Measurements from ENCODE around the gene STRADB.
"Not testable (repeated sequence)": the region's sequence is repeated elsewhere in the genome, so short reads cannot be mapped to it uniquely, and the experiment has no call there.

Gene STRADB

GRCh38 chr2:201420442-201421113, 31.0 kb upstream of the STRADB start:
- H3K27ac ChIP-seq (ENCODE audit: low read depth, low read length), result no peak overlapping the region
- H3K79me2 ChIP-seq (ENCODE audit: insufficient read depth, low read length), result no peaks in the 10 kb centered on the region
- no peak overlapping the region for H2AFZ ChIP-seq (ENCODE audit: low read depth, low read length, severe bottlenecking)
- no peak overlapping the region for H3K4me3 ChIP-seq (ENCODE audit: insufficient read depth, low read length, poor library complexity, severe bottlenecking)
- H3F3A ChIP-seq (ENCODE audit: insufficient read depth), result no peaks in the 10 kb centered on the region; the same call in 1 of the 2 replicates
- H3K36me3 ChIP-seq (ENCODE audit: low read length), result no peaks in the 10 kb centered on the region
- no peak overlapping the region for H3K9ac ChIP-seq (ENCODE audit: low read length)
- TF ChIP-seq CTCF (IDR thresholded peaks at IDR 0.05; ENCODE audit: insufficient read depth, low read length, poor library complexity, severe bottlenecking) (no peak), EZH2phosphoT487 (conservative IDR thresholded peaks at IDR 0.05; ENCODE audit: low read length) (no peak)
- H3K9me2 ChIP-seq (replicated peaks; ENCODE audit: insufficient read depth, low read length), result no peaks in the 10 kb centered on the region
- H4K20me1 ChIP-seq (ENCODE audit: low read depth, low read length), result no peaks in the 10 kb centered on the region; the same call in 1 of the 2 replicates
- no peak overlapping the region for H3K4me2 ChIP-seq (ENCODE audit: low read depth, low read length, poor library complexity, severe bottlenecking)
- H3K27me3 ChIP-seq (ENCODE audit: low read length), result no peaks in the 10 kb centered on the region
- H3K9me3 ChIP-seq (ENCODE audit: insufficient read depth, low read length), result no peaks in the 10 kb centered on the region

DNA sequence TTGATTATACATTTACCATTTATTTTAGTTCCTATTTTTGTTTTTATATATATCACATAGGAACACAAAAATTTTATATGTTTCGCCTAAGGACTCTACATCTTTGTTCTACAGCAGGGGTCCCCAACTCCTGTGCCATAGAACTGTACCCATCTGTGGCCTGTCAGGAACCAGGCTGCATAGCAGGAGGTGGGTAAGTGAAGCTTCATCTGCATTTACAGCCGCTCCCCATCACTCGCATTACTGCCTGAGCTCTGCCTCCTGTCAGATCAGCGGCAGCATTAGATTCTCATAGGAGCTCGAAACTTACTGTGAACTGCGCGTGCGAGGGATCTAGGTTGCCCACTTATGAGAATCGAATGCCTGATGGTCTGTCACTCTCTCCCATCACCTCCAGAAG, 25.6 kb upstream of the STRADB start:
- Histone ChIP-seq H3K36me3 (ENCODE audit: low read length) (no peaks in the 10 kb centered on the region), H2AFZ (ENCODE audit: low read depth, low read length, severe bottlenecking) (no peak overlapping the region), H3K27me3 (ENCODE audit: low read length) (no peaks in the 10 kb centered on the region), H4K20me1 (ENCODE audit: low read depth, low read length) (no peaks in the 10 kb centered on the region), H3K4me3 (ENCODE audit: insufficient read depth, low read length, poor library complexity, severe bottlenecking) (no peak overlapping the region), H3F3A (ENCODE audit: insufficient read depth) (no peaks in the 10 kb centered on the region; the same call in 1 of the 2 replicates), H3K9ac (ENCODE audit: low read length) (no peak overlapping the region), H3K79me2 (ENCODE audit: insufficient read depth, low read length) (no peaks in the 10 kb centered on the region), H3K27ac (ENCODE audit: low read depth, low read length) (no peak overlapping the region), H3K4me2 (ENCODE audit: low read depth, low read length, poor library complexity, severe bottlenecking) (no peak overlapping the region), H3K9me3 (ENCODE audit: insufficient read depth, low read length) (no peaks in the 10 kb centered on the region), H3K9me2 (replicated peaks; ENCODE audit: insufficient read depth, low read length) (no peaks in the 10 kb centered on the region)
- TF ChIP-seq EZH2phosphoT487 (conservative IDR thresholded peaks at IDR 0.05; ENCODE audit: low read length), result no peak
- no peak for TF ChIP-seq CTCF (IDR thresholded peaks at IDR 0.05; ENCODE audit: insufficient read depth, low read length, poor library complexity, severe bottlenecking)

DNA sequence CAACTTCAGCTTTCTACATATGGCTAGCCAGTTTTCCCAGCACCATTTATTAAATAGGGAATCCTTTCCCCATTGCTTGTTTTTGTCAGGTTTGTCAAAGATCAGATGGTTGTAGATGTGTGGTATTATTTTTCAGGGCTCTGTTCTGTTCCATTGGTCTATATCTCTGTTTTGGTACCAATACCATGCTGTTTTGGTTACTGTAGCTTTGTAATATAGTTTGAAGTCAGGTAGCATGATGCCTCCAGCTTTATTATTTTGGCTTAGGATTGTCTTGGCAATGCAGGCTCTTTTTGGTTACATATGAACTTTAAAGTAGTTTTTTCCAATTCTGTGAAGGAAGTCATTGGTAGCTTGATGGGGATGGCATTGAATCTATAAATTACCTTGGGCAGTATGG, 23.2 kb upstream of the STRADB start:
- H3K27me3 ChIP-seq (ENCODE audit: low read length); H3K9ac ChIP-seq (ENCODE audit: low read length); H4K20me1 ChIP-seq (ENCODE audit: low read depth, low read length); H3K36me3 ChIP-seq (ENCODE audit: low read length); H3K9me3 ChIP-seq (ENCODE audit: insufficient read depth, low read length); H3F3A ChIP-seq (ENCODE audit: insufficient read depth); H2AFZ ChIP-seq (ENCODE audit: low read depth, low read length, severe bottlenecking); H3K9me2 ChIP-seq (replicated peaks; ENCODE audit: insufficient read depth, low read length); H3K4me3 ChIP-seq (ENCODE audit: insufficient read depth, low read length, poor library complexity, severe bottlenecking); H3K79me2 ChIP-seq (ENCODE audit: insufficient read depth, low read length); H3K27ac ChIP-seq (ENCODE audit: low read depth, low read length); H3K4me2 ChIP-seq (ENCODE audit: low read depth, low read length, poor library complexity, severe bottlenecking): not testable (repeated sequence)

- H4K20me1 ChIP-seq (ENCODE audit: low read depth, low read length); H3K9me3 ChIP-seq (ENCODE audit: insufficient read depth, low read length); H3K9ac ChIP-seq (ENCODE audit: low read length); H3K27me3 ChIP-seq (ENCODE audit: low read length); H3K4me3 ChIP-seq (ENCODE audit: insufficient read depth, low read length, poor library complexity, severe bottlenecking); H3K4me2 ChIP-seq (ENCODE audit: low read depth, low read length, poor library complexity, severe bottlenecking); H3K9me2 ChIP-seq (replicated peaks; ENCODE audit: insufficient read depth, low read length); H3F3A ChIP-seq (ENCODE audit: insufficient read depth); H3K79me2 ChIP-seq (ENCODE audit: insufficient read depth, low read length); H3K27ac ChIP-seq (ENCODE audit: low read depth, low read length); H2AFZ ChIP-seq (ENCODE audit: low read depth, low read length, severe bottlenecking); H3K36me3 ChIP-seq (ENCODE audit: low read length): not testable (repeated sequence)
These were observed 21.7 kb upstream of the STRADB start for GRCh38 chr2:201429835-201430234.

DNA sequence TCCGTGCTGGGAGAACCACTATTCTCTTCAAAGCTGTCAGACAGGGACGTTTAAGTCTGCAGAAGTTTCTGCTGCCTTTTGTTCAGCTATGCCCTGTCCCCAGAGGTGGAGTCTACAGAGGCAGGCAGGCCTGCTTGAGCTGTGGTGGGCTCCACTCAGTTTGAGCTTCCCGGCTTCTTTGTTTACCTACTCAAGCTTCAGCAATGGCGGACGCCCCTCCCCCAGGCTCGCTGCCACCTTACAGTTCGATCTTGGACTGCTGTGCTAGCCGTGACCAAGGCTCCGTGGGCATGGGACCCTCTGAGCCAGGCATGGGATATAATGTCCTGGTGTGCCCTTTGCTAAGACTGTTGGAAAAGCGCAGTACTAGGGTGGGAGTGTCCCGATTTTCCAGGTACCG, 21.2 kb upstream of the STRADB start:
- not testable (repeated sequence) for H3K36me3 ChIP-seq (ENCODE audit: low read length); H3K27ac ChIP-seq (ENCODE audit: low read depth, low read length); H3K79me2 ChIP-seq (ENCODE audit: insufficient read depth, low read length); H3K4me3 ChIP-seq (ENCODE audit: insufficient read depth, low read length, poor library complexity, severe bottlenecking); H3K27me3 ChIP-seq (ENCODE audit: low read length); H3K9me2 ChIP-seq (replicated peaks; ENCODE audit: insufficient read depth, low read length); H2AFZ ChIP-seq (ENCODE audit: low read depth, low read length, severe bottlenecking); H3K4me2 ChIP-seq (ENCODE audit: low read depth, low read length, poor library complexity, severe bottlenecking); H3K9me3 ChIP-seq (ENCODE audit: insufficient read depth, low read length); H3F3A ChIP-seq (ENCODE audit: insufficient read depth); H3K9ac ChIP-seq (ENCODE audit: low read length); H4K20me1 ChIP-seq (ENCODE audit: low read depth, low read length)

Data from SU-DHL-6 (cell line).